ENCODE data around the gene TIMM29. TPM values are rescaled to one million over a fixed set of nuclear protein-coding genes. Genes with fewer than 3 reads are reported as not detected.

The TIMM29 gene
- total RNA-seq, 3 donors from 2014 or later (not counting 1 experiment from before 2014, with no cell fraction given): 20.7 to 30.9 (median 24.1) TPM

DNA sequence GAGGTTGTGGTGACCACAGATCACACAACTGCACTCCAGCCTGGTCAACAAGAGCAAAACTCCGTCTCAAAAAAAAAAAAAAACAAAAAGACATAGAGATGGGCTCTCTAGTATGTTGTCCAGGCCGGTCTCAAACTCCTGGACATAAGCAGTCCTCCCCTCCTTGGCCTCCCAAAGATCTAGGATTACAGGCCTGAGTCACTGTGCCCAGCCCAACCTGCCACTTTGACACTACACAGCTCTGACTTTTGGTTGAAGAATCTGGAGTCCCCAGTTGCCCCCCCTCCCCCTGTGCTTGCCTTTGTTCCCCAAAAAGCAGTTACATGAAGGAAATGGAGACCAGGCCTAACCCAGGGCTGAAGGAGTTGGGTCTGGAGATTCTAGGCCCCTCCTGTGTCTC is 44.3 kb upstream of the TIMM29 start:
- Mint-ChIP-seq H3K36me3 (no peaks in the 10 kb centered on the region), H3K27me3 (ENCODE audit: low read depth in 2 of 2) (no peaks in the 10 kb centered on the region), H3K9me3 (no peaks in the 10 kb centered on the region), H3K27ac (no peak overlapping the region), H3K4me3 (no peak overlapping the region), H3K4me1 (peaks cover 2 to 5% of the 10 kb centered on the region in 2 donors)
- H3K27ac ChIP-seq (ENCODE audit: low read length): no peak overlapping the region
- H3K36me3 ChIP-seq (ENCODE audit: control insufficient read depth, insufficient read depth, low read length): no peaks in the 10 kb centered on the region
- DNase-seq: no peak
- no peaks in the 10 kb centered on the region for H3K27me3 ChIP-seq (ENCODE audit: control insufficient read depth, insufficient read depth, low read length)
- H3K4me1 ChIP-seq (ENCODE audit: control insufficient read depth, insufficient read depth, low read length): peaks cover 3% of the 10 kb centered on the region
- ATAC-seq: no peak
- H3K9me3 ChIP-seq (ENCODE audit: control insufficient read depth, insufficient read depth, low read length): no peaks in the 10 kb centered on the region
- TF ChIP-seq, protein P1, sequence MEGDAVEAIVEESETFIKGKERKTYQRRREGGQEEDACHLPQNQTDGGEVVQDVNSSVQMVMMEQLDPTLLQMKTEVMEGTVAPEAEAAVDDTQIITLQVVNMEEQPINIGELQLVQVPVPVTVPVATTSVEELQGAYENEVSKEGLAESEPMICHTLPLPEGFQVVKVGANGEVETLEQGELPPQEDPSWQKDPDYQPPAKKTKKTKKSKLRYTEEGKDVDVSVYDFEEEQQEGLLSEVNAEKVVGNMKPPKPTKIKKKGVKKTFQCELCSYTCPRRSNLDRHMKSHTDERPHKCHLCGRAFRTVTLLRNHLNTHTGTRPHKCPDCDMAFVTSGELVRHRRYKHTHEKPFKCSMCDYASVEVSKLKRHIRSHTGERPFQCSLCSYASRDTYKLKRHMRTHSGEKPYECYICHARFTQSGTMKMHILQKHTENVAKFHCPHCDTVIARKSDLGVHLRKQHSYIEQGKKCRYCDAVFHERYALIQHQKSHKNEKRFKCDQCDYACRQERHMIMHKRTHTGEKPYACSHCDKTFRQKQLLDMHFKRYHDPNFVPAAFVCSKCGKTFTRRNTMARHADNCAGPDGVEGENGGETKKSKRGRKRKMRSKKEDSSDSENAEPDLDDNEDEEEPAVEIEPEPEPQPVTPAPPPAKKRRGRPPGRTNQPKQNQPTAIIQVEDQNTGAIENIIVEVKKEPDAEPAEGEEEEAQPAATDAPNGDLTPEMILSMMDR (IDR thresholded peaks at IDR 0.05): no peak
- no peak overlapping the region for H3K4me3 ChIP-seq (ENCODE audit: low read length)
- WGBS (ENCODE audit: insufficient coverage): 92% methylated on average over 2 of the region's 2 CpGs
- intact Hi-C loops (cut with micrococcal nuclease): no loop called here

DNA sequence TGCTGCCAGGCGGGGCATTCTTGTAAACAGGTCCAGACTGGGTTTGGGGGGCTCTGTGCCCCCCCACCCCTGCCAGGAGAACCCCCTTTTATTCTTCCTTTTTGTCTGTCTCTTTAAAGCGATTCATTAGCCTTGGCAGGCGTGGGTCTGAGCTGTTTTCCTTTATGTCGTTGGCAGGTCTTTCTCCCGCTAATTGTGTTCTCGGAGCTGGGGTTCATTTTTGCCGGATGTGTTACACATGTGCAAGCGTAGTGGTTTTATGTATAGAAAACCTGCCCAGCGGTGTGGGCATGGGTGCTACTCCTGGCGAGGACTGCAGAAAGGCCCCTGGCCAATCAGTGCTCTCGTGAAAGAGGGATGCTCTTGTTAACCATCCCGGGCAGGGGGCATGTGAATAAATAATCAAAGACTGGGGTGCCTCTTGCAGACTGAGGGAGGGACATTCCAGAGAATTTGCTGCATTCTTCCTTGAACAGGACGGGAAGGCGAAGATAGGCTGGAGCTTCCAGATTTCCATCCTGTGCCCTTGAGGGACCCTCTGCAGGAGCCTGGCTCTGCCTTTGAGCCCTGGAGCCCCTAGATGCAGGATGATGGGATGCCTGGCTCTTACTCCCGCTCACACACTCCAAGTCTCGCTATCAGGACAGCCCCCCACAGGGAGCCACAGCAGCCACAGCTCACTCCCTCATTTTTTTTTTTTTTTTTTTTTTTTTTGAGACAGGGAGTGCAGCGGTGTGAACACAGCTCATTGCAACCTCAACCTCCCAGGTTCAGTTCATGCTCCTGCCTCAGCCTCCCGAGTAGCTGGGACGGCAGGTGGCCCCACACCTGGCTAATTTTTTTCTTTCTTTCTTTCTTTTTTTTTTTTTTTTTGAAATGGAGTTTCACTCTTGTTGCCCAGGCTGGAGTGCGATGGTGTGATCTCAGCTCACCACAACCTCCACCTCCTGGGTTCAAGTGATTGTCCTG is 43.1 kb upstream of the TIMM29 start:
- WGBS (ENCODE audit: insufficient coverage): 93% methylated on average over 16 of the region's 20 CpGs
- no peak overlapping the region for H3K27ac Mint-ChIP-seq
- no peaks in the 10 kb centered on the region for H3K27me3 Mint-ChIP-seq (ENCODE audit: low read depth in 2 of 2)
- Histone ChIP-seq H3K9me3 (ENCODE audit: control insufficient read depth, insufficient read depth, low read length) (no peaks in the 10 kb centered on the region), H3K4me3 (ENCODE audit: low read length) (no peak overlapping the region), H3K27me3 (ENCODE audit: control insufficient read depth, insufficient read depth, low read length) (no peaks in the 10 kb centered on the region), H3K27ac (ENCODE audit: low read length) (no peak overlapping the region), H3K4me1 (ENCODE audit: control insufficient read depth, insufficient read depth, low read length) (no peaks in the 10 kb centered on the region), H3K36me3 (ENCODE audit: control insufficient read depth, insufficient read depth, low read length) (no peaks in the 10 kb centered on the region)
- H3K4me3 Mint-ChIP-seq: no peak overlapping the region
- intact Hi-C loops (cut with micrococcal nuclease): no loop called here
- peaks cover 0 to 4% of the 10 kb centered on the region in 2 donors for H3K4me1 Mint-ChIP-seq
- ATAC-seq (no peak), DNase-seq (no peak)
- TF ChIP-seq, protein P1 (IDR thresholded peaks at IDR 0.05): no peak
- H3K9me3 Mint-ChIP-seq: no peaks in the 10 kb centered on the region
- no peaks in the 10 kb centered on the region for H3K36me3 Mint-ChIP-seq

DNA sequence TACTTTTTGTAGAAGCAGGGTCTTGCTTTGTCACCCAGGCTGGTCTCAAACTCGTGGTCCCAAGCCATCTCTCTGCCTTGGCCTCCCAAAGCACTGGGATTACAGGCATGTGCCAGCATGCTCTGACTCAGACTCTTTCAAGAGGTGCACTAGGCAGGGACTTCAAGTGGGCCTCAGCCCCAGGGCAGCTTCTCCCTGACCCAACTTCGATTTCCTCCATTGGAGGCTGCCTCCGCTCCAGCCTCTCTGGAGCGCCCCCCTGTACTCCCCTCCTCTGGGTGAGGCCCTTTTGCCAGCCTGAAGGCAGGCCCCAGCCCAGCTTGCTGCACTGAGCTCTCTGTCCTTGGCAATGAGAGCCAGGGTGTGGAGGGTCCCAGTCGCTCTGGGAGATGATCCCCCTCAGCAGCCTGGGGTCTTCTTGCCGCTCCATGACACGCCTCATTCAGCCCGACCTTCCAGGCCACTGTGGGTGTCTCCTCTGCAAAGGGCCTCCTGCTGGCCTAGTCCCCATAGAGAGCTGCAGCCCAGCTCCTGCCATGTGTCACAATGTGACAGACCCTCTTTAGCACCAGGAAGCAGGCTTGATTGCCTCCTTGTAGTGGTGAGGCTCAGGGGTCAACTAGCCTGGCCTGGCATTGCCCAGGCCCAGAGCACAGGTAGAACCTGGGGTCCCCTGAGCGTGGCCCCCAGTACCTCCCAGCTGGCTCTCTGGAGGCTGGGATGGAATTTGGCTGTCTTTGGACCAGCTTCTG is 40.8 kb upstream of the TIMM29 start:
- intact Hi-C loops (cut with micrococcal nuclease): no loop called here
- ATAC-seq: no peak
- Histone ChIP-seq H3K4me1 (ENCODE audit: control insufficient read depth, insufficient read depth, low read length) (no peaks in the 10 kb centered on the region), H3K9me3 (ENCODE audit: control insufficient read depth, insufficient read depth, low read length) (no peaks in the 10 kb centered on the region), H3K27ac (ENCODE audit: low read length) (no peak overlapping the region), H3K4me3 (ENCODE audit: low read length) (no peak overlapping the region), H3K36me3 (ENCODE audit: control insufficient read depth, insufficient read depth, low read length) (no peaks in the 10 kb centered on the region), H3K27me3 (ENCODE audit: control insufficient read depth, insufficient read depth, low read length) (no peaks in the 10 kb centered on the region)
- Mint-ChIP-seq H3K4me1 (peaks cover 0 to 4% of the 10 kb centered on the region in 2 donors), H3K4me3 (no peak overlapping the region), H3K27ac (no peak overlapping the region), H3K27me3 (ENCODE audit: low read depth in 2 of 2) (no peaks in the 10 kb centered on the region), H3K36me3 (no peaks in the 10 kb centered on the region), H3K9me3 (no peaks in the 10 kb centered on the region)
- WGBS (ENCODE audit: insufficient coverage): 90% methylated on average over 9 of the region's 9 CpGs
- no peak for DNase-seq
- TF ChIP-seq, protein P1 (IDR thresholded peaks at IDR 0.05): no peak

All from natural killer cell (primary cell).